CD4-positive, alpha-beta T cell treated with Interleukin-10 for 1 hour (primary cell): Measurements from ENCODE around the gene SRRM3.
"Not testable (repeated sequence)": the region's sequence is repeated elsewhere in the genome, so short reads cannot be mapped to it uniquely, and the experiment has no call there.

Source experiments
- DNase-seq: peaks from one replicate; pipeline ENCODE4 v3.0.0-alpha.2; 2020

The SRRM3 gene

GRCh38 chr7:76189276-76189675, 12.4 kb upstream of the SRRM3 start:
- no peak for DNase-seq

GRCh38 chr7:76191783-76192240, 9.9 kb upstream of the SRRM3 start:
- DNase-seq, result no peak

- no peak for DNase-seq
Observed at GRCh38 chr7:76193466-76193865, 8.2 kb upstream of the SRRM3 start.

- no peak for DNase-seq
Observed at GRCh38 chr7:76193883-76194282, 7.8 kb upstream of the SRRM3 start.

- no peak for DNase-seq
Observed at GRCh38 chr7:76196786-76197185, 4.9 kb upstream of the SRRM3 start.

- DNase-seq, result no peak
Observed at GRCh38 chr7:76198202-76198601, 3.5 kb upstream of the SRRM3 start.

- DNase-seq, result no peak
Observed at GRCh38 chr7:76202666-76203030, 952 bp downstream of the SRRM3 start.

GRCh38 chr7:76204147-76204546, 2.5 kb downstream of the SRRM3 start:
- no peak for DNase-seq

GRCh38 chr7:76206633-76207032, 4.9 kb downstream of the SRRM3 start:
- DNase-seq, result no peak

- no peak for DNase-seq
Observed at GRCh38 chr7:76209310-76209709, 7.6 kb downstream of the SRRM3 start.

- no peak for DNase-seq
Observed at GRCh38 chr7:76211216-76211615, 9.5 kb downstream of the SRRM3 start.

GRCh38 chr7:76215349-76215748, 13.7 kb downstream of the SRRM3 start:
- not testable (repeated sequence) for DNase-seq

- DNase-seq, result no peak
Observed at GRCh38 chr7:76216381-76217082, 14.8 kb downstream of the SRRM3 start.

- DNase-seq, result no peak
Observed at GRCh38 chr7:76217942-76218566, 16.4 kb downstream of the SRRM3 start.

- DNase-seq, result no peak
Observed at GRCh38 chr7:76220185-76221057, 18.7 kb downstream of the SRRM3 start.

- no peak for DNase-seq
Observed at GRCh38 chr7:76222333-76222732, 20.6 kb downstream of the SRRM3 start.

- DNase-seq, result no peak
Observed at GRCh38 chr7:76222839-76223238, 21.1 kb downstream of the SRRM3 start.

GRCh38 chr7:76223286-76223972, 21.7 kb downstream of the SRRM3 start:
- no peak for DNase-seq

GRCh38 chr7:76224695-76225094, 23.0 kb downstream of the SRRM3 start:
- no peak for DNase-seq

- peak; percentile 15 for DNase-seq
Observed at GRCh38 chr7:76225379-76225778, 23.7 kb downstream of the SRRM3 start.

GRCh38 chr7:76225951-76226350, 24.3 kb downstream of the SRRM3 start:
- no peak for DNase-seq

- DNase-seq, result not testable (repeated sequence)
Observed at GRCh38 chr7:76226878-76227423, 25.3 kb downstream of the SRRM3 start.

- no peak for DNase-seq
Observed at GRCh38 chr7:76230214-76230613, 28.5 kb downstream of the SRRM3 start.
